Ascending aorta (tissue), 2 donors: Measurements from ENCODE around the gene CHRNA1. TPM values are rescaled to one million over a fixed set of nuclear protein-coding genes. Genes with fewer than 3 reads are reported as not detected.

Experiments used
- DNase-seq, 2 donors: peaks; one replicate each; pipeline ENCODE4 v3.0.0-alpha.2; 2019; ENCODE audit warnings: low spot score in 2 of 2
- H3K27ac ChIP-seq, 2 donors: fragments of 200-600 bp; sonication (generic); one replicate each; pipeline ENCODE4 v1.5.1; 2016 to 2017; ENCODE audit warnings: mild to moderate bottlenecking in 1 of 2
- H3K27me3 ChIP-seq: fragments of 200-600 bp; sonication (generic); one replicate; pipeline ENCODE4 v1.5.1; 2017
- H3K36me3 ChIP-seq, 2 donors: fragments of 200-600 bp; sonication (generic); one replicate each; pipeline ENCODE4 v1.5.1; 2016
- H3K4me1 ChIP-seq, 2 donors: fragments of 200-600 bp; sonication (generic); one replicate each; pipeline ENCODE4 v1.5.1; 2016 to 2017; ENCODE audit warnings: mild to moderate bottlenecking in 1 of 2
- H3K4me3 ChIP-seq, 2 donors: fragments of 200-600 bp; sonication (generic); one replicate each; pipeline ENCODE4 v1.5.1; 2016 to 2017; ENCODE audit warnings: mild to moderate bottlenecking in 1 of 2
- H3K9me3 ChIP-seq, 2 donors: fragments of 200-600 bp; sonication (generic); one replicate each; pipeline ENCODE4 v1.5.1; 2016
- CTCF ChIP-seq, 3 experiments: fragments of 200-600 bp in 2 of 3; fragments of 450-650 bp in 1 of 3; sonication (generic) in 2 of 3; IDR thresholded peaks; one replicate each; pipeline ENCODE4 v1.5.1; 2016 to 2019; ENCODE audit warnings: antibody characterized with exemption in 3 of 3, mild to moderate bottlenecking in 1 of 3, moderate library complexity in 1 of 3
- intact Hi-C: fragments of 100-400 bp; cut with DNase I; formaldehyde crosslinking; loops from one replicate; pipeline ENCODE4 v1.15.1; 2023
- total RNA-seq: library from RNA; depleted of rRNA; stranded (reverse); fragments of >200 nt; gene quantifications from one replicate; pipeline ENCODE4 v1.1.0, GENCODE V29; 2016

The CHRNA1 gene
- total RNA-seq, 1 donor from 2014 or later = not detected

GRCh38 chr2:174726212-174726611 lies 38.1 kb downstream of the CHRNA1 start:
- no peak for TF ChIP-seq CTCF (IDR thresholded peaks at IDR 0.05)
- Histone ChIP-seq H3K36me3 (no peaks in the 10 kb centered on the region), H3K27ac (no peak overlapping the region), H3K9me3 (no peaks in the 10 kb centered on the region), H3K4me1 (no peaks in the 10 kb centered on the region), H3K4me3 (no peak overlapping the region), H3K27me3 (no peaks in the 10 kb centered on the region)
- intact Hi-C loops = no loop called here
- no peak for DNase-seq

DNA sequence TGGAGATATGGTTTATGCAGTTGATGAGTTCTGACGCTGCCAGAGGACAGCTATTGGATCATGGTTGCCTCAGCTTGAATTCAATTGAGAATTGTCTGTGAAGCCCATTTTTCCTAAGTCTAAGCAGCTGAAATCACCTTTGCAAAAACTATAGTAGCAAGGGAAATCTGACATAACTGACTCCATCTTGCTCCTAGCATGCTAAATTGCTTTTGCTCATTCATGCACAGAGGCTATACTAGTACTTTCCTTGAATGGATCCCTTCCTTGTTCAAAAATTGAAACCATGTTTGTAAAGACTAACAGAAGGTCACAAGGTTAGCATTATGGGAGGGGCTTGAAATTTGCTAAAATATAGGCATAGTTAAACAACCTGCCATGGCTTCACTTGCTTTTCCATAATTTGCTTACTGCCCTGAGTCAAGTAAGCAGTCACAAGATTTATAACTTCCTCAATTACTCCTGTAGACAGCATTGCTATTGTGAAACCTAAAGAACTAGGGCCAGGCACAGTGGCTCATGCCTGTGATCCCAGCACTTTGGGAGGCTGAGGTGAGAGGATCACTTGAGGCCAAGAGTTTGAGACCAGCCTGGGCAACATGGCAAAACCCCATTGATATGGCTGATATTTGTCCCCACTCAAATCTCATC lies 41.2 kb downstream of the CHRNA1 start:
- H3K36me3 ChIP-seq = no peaks in the 10 kb centered on the region
- intact Hi-C loops = no loop called here
- H3K9me3 ChIP-seq = no peaks in the 10 kb centered on the region
- no peak overlapping the region for H3K4me3 ChIP-seq
- no peak overlapping the region for H3K27ac ChIP-seq
- no peaks in the 10 kb centered on the region for H3K4me1 ChIP-seq
- no peak for DNase-seq
- TF ChIP-seq CTCF (IDR thresholded peaks at IDR 0.05) = no peak
- no peaks in the 10 kb centered on the region for H3K27me3 ChIP-seq

DNA sequence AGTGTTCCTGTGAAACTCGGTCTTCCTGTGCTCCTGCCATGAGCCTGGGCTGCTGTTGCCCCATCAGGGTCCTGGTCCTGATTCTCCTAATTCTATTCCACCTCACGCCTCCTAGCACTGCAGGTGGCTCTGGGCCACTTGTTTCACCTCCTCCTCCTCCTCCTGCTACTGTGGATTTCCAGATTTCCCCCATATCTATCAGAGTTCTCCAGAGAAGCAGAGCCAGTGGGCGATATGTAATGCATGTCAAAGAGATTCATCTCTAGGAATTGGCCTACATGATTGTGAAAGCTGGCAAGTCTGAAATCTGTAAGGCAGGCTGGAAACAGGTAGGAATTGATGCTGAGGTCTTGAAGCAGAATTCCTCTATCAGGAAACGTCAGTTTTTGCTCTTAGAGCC lies 45.3 kb downstream of the CHRNA1 start:
- intact Hi-C loops = no loop called here
- no peaks in the 10 kb centered on the region for H3K36me3 ChIP-seq
- H3K27me3 ChIP-seq = no peaks in the 10 kb centered on the region
- no peak overlapping the region for H3K4me3 ChIP-seq
- H3K4me1 ChIP-seq = no peaks in the 10 kb centered on the region
- no peak for DNase-seq
- H3K27ac ChIP-seq = no peak overlapping the region
- TF ChIP-seq CTCF (IDR thresholded peaks at IDR 0.05) = no peak
- no peaks in the 10 kb centered on the region for H3K9me3 ChIP-seq

GRCh38 chr2:174718591-174718990 lies 45.7 kb downstream of the CHRNA1 start:
- Histone ChIP-seq H3K4me3 (no peak overlapping the region), H3K36me3 (no peaks in the 10 kb centered on the region), H3K9me3 (no peaks in the 10 kb centered on the region), H3K27me3 (no peaks in the 10 kb centered on the region), H3K4me1 (no peaks in the 10 kb centered on the region), H3K27ac (no peak overlapping the region)
- intact Hi-C loops = no loop called here
- no peak for TF ChIP-seq CTCF (IDR thresholded peaks at IDR 0.05)
- DNase-seq = no peak

GRCh38 chr2:174717916-174718315 lies 46.4 kb downstream of the CHRNA1 start:
- intact Hi-C loops = no loop called here
- H3K27ac ChIP-seq = no peak overlapping the region
- no peaks in the 10 kb centered on the region for H3K9me3 ChIP-seq
- no peaks in the 10 kb centered on the region for H3K36me3 ChIP-seq
- H3K4me3 ChIP-seq = no peak overlapping the region
- H3K27me3 ChIP-seq = no peaks in the 10 kb centered on the region
- TF ChIP-seq CTCF (IDR thresholded peaks at IDR 0.05) = no peak
- H3K4me1 ChIP-seq = no peaks in the 10 kb centered on the region
- no peak for DNase-seq

GRCh38 chr2:174717273-174717672 lies 47.0 kb downstream of the CHRNA1 start:
- no peaks in the 10 kb centered on the region for H3K36me3 ChIP-seq
- no peaks in the 10 kb centered on the region for H3K27me3 ChIP-seq
- no peak for TF ChIP-seq CTCF (IDR thresholded peaks at IDR 0.05)
- intact Hi-C loops = no loop called here
- DNase-seq = no peak
- no peaks in the 10 kb centered on the region for H3K4me1 ChIP-seq
- no peaks in the 10 kb centered on the region for H3K9me3 ChIP-seq
- H3K27ac ChIP-seq = no peak overlapping the region
- no peak overlapping the region for H3K4me3 ChIP-seq
